ENCODE data around the gene ADCY7. TPM values are rescaled to one million over a fixed set of nuclear protein-coding genes. Genes with fewer than 3 reads are reported as not detected.

ADCY7 gene
- total and polyA plus RNA-seq, 9 of the 15 experiments (the other 6 are each of a cell fraction or from before 2014, with no cell fraction given), result 2.3 to 108 (median 28.6) TPM

DNA sequence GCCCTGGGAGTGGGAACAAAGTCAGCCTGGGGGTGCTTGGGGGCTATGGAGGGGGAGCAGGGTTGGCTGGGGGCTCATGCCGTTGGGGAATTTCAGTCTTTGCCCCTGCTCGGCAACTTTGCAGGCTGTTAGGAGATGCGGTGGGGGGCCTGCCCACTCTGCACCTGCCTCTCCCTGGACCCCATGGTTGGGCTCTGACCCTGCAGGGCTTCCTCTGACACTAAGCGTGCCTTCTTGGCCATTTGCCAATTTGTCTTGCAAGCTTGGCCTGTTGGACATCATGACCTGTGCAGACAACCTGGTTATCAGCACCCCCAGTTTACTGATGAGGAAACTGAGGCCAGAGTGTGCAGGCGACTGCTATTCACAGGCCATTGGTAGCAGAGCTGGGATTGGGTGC, 14.6 kb downstream of the ADCY7 start:
- peaks cover 50% of the 10 kb centered on the region for H3K36me3 ChIP-seq (ENCODE audit: control insufficient read depth, insufficient read depth, low read length)
- H3K9me3 ChIP-seq (replicated peaks; ENCODE audit: control insufficient read depth, insufficient read depth, low read depth, low read length), result no peaks in the 10 kb centered on the region; the same call in 1 of the 2 replicates
- H3K79me2 ChIP-seq (ENCODE audit: control insufficient read depth, insufficient read depth, low read length), result peaks cover 98% of the 10 kb centered on the region
- intact Hi-C loops (cut with micrococcal nuclease), result no loop called here
- H3K9ac ChIP-seq (ENCODE audit: insufficient read depth in 1 of 2, low read depth in 2 of 2, low read length in 2 of 2), result peak overlapping the region in 1 of 2 experiments; percentile 84; a peak in 1 of 4 replicates
- H3K4me2 ChIP-seq (ENCODE audit: insufficient read depth, low read length), result no peak overlapping the region; the same call in 1 of the 2 replicates
- no peak overlapping the region for H2AFZ ChIP-seq (ENCODE audit: low read depth, low read length)
- H3K4me1 ChIP-seq (replicated peaks in 1 of 2; ENCODE audit: control insufficient read depth in 2 of 2, insufficient read depth in 2 of 2, low read length in 2 of 2), result peaks cover 43 to 51% of the 10 kb centered on the region in 2 experiments
- H3K27me3 ChIP-seq (ENCODE audit: control insufficient read depth in 2 of 2, insufficient read depth in 2 of 2, low read length in 2 of 2), result no peaks in the 10 kb centered on the region
- POLR2A ChIA-PET, result interaction anchor here (1.2 to 3.8 kb wide), 2 partner anchors 12 to 256 kb away, joined by 3 to 13 read pairs; partner anchors contain the start of gene CNEP1R1
- ATAC-seq, result no peak
- FAIRE-seq, result no peak
- in situ Hi-C loops (cut with MboI), result no loop called here
- peaks cover 12% of the 10 kb centered on the region for H3K9me1 ChIP-seq (ENCODE audit: control insufficient read depth, insufficient read depth, low read length)
- no peak overlapping the region for H3K27ac ChIP-seq (ENCODE audit: extremely low read depth, low read depth, low read length)
- BruUV-seq (replicated peaks), result no TSS peak
- WGBS (ENCODE audit: insufficient coverage, low coverage, missing lambda C conversion rate), result 89% methylated on average over 2 of the region's 5 CpGs
- no peak overlapping the region for H3K4me3 ChIP-seq
- CTCF ChIA-PET (ENCODE audit: low intra/inter-chr PET ratio), result no interaction called here
- peaks cover 34% of the 10 kb centered on the region for H4K20me1 ChIP-seq (replicated peaks; ENCODE audit: control insufficient read depth, insufficient read depth, low read length)
- no peak for DNase-seq (ENCODE audit: extremely low read depth in 1 of 4, low spot score in 3 of 4)
- TF ChIP-seq ZNF121 (CRISPR knock-in tag; conservative IDR thresholded peaks at IDR 0.05) (peak; percentile 99), SMARCE1 (IDR thresholded peaks at IDR 0.05) (no peak), HMGN3 (IDR thresholded peaks at IDR 0.05; ENCODE audit: borderline replicate concordance, extremely low read depth, insufficient read length, low read depth, low read length) (no peak), SMARCA4 (IDR thresholded peaks at IDR 0.05) (no peak), NFIX (CRISPR knock-in tag; IDR thresholded peaks at IDR 0.05; ENCODE audit: low read depth) (peak; percentile 72), RBFOX2 (IDR thresholded peaks at IDR 0.05; ENCODE audit: low read depth, low read length) (peak; percentile 2; the same call in 1 of the 2 replicates), NCOA4 (IDR thresholded peaks at IDR 0.05; ENCODE audit: partially characterized antibody) (no peak), BRD9 (IDR thresholded peaks at IDR 0.05; ENCODE audit: low read depth, partially characterized antibody) (no peak), ZNF707 (CRISPR knock-in tag; conservative IDR thresholded peaks at IDR 0.05) (no peak), CBFA2T3 (IDR thresholded peaks at IDR 0.05) (no peak), SIRT6 (IDR thresholded peaks at IDR 0.05; ENCODE audit: low read depth, low read length) (no peak), RBM25 (IDR thresholded peaks at IDR 0.05; ENCODE audit: low read depth, low read length, severe bottlenecking) (peak; percentile 31), KHSRP (IDR thresholded peaks at IDR 0.05) (no peak), ZEB2 (IDR thresholded peaks at IDR 0.05) (peak; percentile 34; the same call in 1 of the 2 replicates), NFRKB (IDR thresholded peaks at IDR 0.05; ENCODE audit: low read depth) (no peak), NFIC (IDR thresholded peaks at IDR 0.05) (peak; percentile 96), SPI1 (IDR thresholded peaks at IDR 0.05; ENCODE audit: borderline replicate concordance, low read depth, low read length) (no peak), NONO (IDR thresholded peaks at IDR 0.05; ENCODE audit: low read depth in 2 of 2, low read length in 1 of 2) (no peak), POLR3G (IDR thresholded peaks at IDR 0.05; ENCODE audit: extremely low read depth, insufficient read length, insufficient replicate concordance) (no peak), WHSC1 (IDR thresholded peaks at IDR 0.05; ENCODE audit: low read length) (no peak), ATF1 (CRISPR knock-in tag; IDR thresholded peaks at IDR 0.05) (no peak), ATF1 (tag; IDR thresholded peaks at IDR 0.05) (no peak), EZH2 (IDR thresholded peaks at IDR 0.05; ENCODE audit: borderline replicate concordance, low read depth, low read length) (no peak), SREBF2 (CRISPR knock-in tag; IDR thresholded peaks at IDR 0.05) (no peak), KAT7 (CRISPR knock-in tag; IDR thresholded peaks at IDR 0.05; ENCODE audit: borderline replicate concordance) (no peak)
- TF ChIP-seq, protein P1, sequence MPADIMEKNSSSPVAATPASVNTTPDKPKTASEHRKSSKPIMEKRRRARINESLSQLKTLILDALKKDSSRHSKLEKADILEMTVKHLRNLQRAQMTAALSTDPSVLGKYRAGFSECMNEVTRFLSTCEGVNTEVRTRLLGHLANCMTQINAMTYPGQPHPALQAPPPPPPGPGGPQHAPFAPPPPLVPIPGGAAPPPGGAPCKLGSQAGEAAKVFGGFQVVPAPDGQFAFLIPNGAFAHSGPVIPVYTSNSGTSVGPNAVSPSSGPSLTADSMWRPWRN (IDR thresholded peaks at IDR 0.05; ENCODE audit: low read depth), result no peak
- TF ChIP-seq, protein P2, sequence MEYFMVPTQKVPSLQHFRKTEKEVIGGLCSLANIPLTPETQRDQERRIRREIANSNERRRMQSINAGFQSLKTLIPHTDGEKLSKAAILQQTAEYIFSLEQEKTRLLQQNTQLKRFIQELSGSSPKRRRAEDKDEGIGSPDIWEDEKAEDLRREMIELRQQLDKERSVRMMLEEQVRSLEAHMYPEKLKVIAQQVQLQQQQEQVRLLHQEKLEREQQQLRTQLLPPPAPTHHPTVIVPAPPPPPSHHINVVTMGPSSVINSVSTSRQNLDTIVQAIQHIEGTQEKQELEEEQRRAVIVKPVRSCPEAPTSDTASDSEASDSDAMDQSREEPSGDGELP (CRISPR knock-in tag; IDR thresholded peaks at IDR 0.05; ENCODE audit: borderline replicate concordance), result no peak
